GM06990 (cell line): Measurements from ENCODE around the gene ASPSCR1.
"Not testable (repeated sequence)": the region's sequence is repeated elsewhere in the genome, so short reads cannot be mapped to it uniquely, and the experiment has no call there.

Experiments
- DNase-seq: peaks from one replicate; pipeline ENCODE4 v3.0.0-alpha.2; 2011; ENCODE audit not compliant: insufficient read length; ENCODE audit errors: extremely low read depth
- H3K27me3 ChIP-seq: replicated peaks from 2 replicates; pipeline ENCODE4 v1.6.0; 2011; ENCODE audit warnings: low read length; ENCODE audit not compliant: control insufficient read depth, insufficient read depth
- H3K36me3 ChIP-seq: 2 replicates; pipeline ENCODE4 v1.5.1; 2011; ENCODE audit warnings: low read length; ENCODE audit not compliant: control insufficient read depth, insufficient read depth
- H3K4me3 ChIP-seq: replicated peaks from 2 replicates; pipeline ENCODE4 v1.5.1; 2011; ENCODE audit warnings: low read depth, mild to moderate bottlenecking, control low read depth, low read length
- TF ChIP-seq, protein P1 (sequence below): IDR thresholded peaks from 2 replicates; pipeline ENCODE4 v1.5.1; 2011; ENCODE audit warnings: low read length, control low read depth, mild to moderate bottlenecking, inconsistent platforms; ENCODE audit not compliant: insufficient read depth, poor library complexity, severe bottlenecking

ASPSCR1 gene

DNA sequence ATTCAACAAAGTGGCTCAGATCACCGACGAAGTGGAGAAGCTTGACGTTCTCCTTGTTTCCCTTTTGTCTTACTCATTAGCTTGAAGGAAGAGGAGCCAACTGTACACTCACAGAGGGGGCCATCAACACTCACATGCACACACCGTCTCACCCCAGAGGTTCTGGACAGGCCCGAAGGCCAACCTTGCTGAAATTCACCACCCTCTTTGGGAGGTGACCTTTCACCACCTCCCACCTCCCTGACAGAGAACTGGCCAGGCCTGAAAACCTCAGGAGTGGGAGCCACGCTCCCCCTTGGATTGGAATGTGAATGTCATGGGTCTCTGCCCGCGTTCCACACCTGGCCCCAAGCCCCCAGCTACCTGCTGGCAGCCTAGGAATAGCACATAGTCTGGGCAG lies 58.1 kb downstream of the ASPSCR1 start:
- TF ChIP-seq, protein P1, sequence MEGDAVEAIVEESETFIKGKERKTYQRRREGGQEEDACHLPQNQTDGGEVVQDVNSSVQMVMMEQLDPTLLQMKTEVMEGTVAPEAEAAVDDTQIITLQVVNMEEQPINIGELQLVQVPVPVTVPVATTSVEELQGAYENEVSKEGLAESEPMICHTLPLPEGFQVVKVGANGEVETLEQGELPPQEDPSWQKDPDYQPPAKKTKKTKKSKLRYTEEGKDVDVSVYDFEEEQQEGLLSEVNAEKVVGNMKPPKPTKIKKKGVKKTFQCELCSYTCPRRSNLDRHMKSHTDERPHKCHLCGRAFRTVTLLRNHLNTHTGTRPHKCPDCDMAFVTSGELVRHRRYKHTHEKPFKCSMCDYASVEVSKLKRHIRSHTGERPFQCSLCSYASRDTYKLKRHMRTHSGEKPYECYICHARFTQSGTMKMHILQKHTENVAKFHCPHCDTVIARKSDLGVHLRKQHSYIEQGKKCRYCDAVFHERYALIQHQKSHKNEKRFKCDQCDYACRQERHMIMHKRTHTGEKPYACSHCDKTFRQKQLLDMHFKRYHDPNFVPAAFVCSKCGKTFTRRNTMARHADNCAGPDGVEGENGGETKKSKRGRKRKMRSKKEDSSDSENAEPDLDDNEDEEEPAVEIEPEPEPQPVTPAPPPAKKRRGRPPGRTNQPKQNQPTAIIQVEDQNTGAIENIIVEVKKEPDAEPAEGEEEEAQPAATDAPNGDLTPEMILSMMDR, result no peak
- H3K27me3 ChIP-seq, result no peaks in the 10 kb centered on the region

DNA sequence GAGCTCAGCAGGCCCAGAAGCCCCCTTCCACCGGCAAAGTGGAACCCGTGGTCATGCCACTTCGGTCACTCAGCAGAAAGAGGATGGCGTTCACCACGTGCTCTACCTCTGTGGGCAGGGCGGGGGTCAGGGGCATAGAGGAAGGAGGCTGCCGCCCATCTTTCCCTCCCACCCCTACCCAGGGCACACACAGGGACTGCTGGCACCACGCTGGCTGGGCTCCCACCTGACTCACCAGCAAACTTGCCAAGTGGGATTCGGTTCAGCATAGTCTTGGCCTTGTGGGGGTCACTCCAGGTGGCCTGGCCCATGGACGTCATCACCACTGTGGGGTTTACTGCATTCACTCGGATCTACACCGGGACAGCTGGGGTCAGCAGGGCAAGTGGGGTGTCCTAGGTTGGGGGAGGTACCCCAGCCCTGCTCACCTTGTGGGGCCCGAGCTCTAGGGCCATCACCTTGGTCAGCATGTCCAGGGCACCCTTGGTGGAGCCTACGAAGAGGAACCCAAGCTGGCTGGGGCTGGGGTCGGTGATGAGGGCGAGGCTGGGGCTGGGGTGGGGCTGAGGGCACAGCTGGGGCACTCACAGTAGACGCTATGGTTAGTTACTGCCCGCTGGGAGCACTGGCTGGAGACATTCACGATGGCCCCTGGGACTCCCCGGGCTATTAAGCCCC lies 58.7 kb downstream of the ASPSCR1 start:
- H3K4me3 ChIP-seq, result peak overlapping the region; percentile 73
- H3K36me3 ChIP-seq, result no peaks in the 10 kb centered on the region
- TF ChIP-seq, protein P1, result no peak
- no peak for DNase-seq
- H3K27me3 ChIP-seq, result no peaks in the 10 kb centered on the region

More for the DNA sequence above, 58.1 kb downstream of the ASPSCR1 start:
- Histone ChIP-seq H3K36me3 (no peaks in the 10 kb centered on the region), H3K4me3 (no peak overlapping the region)
- no peak for DNase-seq

DNA sequence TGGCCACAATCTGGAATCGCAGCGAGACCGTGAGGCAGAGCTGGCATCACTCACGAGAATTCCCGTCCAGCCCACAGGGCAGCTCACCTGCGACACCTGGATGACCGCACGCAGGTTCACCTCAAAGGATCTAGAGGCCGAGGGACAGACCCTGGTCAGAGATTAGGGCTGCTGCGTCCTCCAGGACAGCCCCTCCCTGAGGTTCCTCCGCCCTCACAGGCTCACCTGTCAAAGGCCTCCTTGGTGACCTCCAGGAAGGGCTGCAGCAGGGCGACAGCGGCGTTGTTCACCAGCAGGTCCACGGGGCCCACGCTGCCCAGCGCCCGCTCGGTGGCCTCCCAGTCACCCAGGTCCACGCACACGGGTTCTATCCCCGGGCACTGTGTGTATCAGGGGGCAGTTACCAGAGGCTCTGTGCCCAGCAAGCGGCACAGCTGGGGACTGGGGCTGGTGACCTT lies 59.2 kb downstream of the ASPSCR1 start:
- no peak for DNase-seq
- TF ChIP-seq, protein P1, result no peak
- Histone ChIP-seq H3K27me3 (no peaks in the 10 kb centered on the region), H3K4me3 (peak overlapping the region; percentile 73), H3K36me3 (no peaks in the 10 kb centered on the region)

DNA sequence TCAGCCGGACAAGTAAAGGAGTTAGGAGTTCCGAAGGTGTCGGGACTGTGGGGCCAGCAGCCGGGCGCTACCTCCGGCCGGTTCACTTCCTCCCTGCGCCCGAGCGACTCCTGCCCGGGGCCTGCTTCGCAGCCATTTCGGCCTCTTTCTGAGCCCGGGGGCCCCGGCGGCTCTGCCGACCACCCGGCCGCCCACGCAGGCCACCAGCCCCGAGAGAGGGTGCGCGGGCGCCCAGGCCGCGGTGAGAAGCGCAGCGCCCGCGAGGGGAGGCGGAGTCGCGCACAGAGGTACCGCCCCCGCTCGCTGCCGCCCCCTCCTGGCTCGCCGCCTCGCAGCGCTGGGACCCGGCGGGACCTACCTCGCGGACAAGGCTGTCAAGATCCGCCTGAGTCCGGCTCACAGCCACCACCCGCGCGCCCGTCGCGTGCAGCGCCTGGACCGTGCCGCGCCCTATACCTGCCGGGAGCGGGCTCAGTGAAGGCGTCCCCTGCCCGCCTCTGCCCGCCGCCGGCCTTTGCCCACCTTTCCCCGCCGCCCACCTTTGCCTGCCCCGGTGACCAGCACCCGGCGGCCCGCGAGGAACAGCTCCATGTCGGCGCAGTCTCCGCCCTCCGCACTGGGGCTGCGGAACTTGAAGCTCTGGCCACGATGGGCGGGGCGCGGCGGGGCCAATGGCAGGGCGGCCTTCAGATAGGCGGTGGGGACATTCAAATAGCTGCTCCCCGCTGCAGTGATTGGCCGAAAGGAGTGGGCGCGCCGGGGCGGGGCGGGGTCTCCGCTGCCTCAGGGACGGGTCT lies 59.9 kb downstream of the ASPSCR1 start, which contains the start of gene DCXR:
Gene DCXR, minus strand, starts transcription at position 606 of the 797 bp plus-strand sequence. Its CDS starts 15 bp downstream, at position 591.
- H3K36me3 ChIP-seq, result no peaks in the 10 kb centered on the region
- H3K27me3 ChIP-seq, result no peaks in the 10 kb centered on the region
- H3K4me3 ChIP-seq, result peak within 1 kb of the TSS; percentile 73
- TF ChIP-seq, protein P1, result peak; percentile 58
- peak; percentile 98 for DNase-seq

DNA sequence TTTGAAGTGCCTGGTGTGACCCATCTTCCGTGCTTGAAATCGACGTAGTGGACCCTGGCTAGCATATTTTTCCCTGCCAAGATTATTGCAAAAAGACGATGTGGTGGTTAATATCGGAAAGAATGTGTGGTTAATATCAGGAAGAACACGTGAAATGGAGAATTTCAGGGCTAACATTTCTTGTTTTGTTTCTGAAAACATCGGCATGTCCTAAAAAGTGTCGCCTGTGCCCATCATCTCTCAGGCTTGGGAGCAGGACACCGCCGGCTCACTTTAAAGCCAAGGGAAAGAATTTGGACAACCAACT lies 60.4 kb downstream of the ASPSCR1 start:
- DNase-seq, result no peak
- Histone ChIP-seq H3K36me3 (no peaks in the 10 kb centered on the region), H3K27me3 (no peaks in the 10 kb centered on the region), H3K4me3 (peak overlapping the region; percentile 42)
- TF ChIP-seq, protein P1, result no peak

DNA sequence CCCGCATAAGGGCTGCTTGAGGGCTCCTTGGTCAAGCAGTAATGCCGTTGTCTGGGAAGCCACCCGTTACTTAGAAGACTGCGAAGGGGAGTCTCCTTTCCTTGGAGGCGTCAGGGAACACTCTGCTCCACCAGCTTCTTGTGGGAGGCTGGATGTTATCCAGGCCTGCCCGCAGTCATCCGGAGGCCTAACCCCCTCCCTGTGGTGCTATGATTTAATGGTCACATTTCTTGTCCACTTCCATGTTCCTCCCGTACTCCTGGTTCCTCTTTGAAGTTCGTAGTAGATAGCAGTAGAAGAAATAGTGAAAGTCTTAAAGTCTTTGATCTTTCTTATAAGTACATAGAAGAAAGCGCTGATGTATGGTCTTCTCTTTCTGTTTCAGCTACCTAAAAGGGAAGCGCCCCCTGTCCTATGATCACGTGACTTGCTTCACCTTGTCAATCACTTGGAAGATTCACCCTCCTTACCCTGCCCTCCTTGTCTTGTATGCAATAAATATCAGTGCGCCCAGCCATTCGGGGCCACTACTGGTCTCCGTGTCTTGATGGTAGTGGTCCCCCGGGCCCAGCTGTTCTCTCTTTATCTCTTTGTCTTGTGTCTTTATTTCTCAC lies 61.5 kb downstream of the ASPSCR1 start:
- H3K27me3 ChIP-seq, DNase-seq, H3K4me3 ChIP-seq, H3K36me3 ChIP-seq: not testable (repeated sequence)
